A549 (cell line): ENCODE data around the gene SLC39A11. TPM values are rescaled to one million over a fixed set of nuclear protein-coding genes. Genes with fewer than 3 reads are reported as not detected.

Source experiments
- ATAC-seq, 2 experiments: fragments of 200-7000 bp in 1 of 2; fragments of >200 bp in 1 of 2; cut with Nextera tagmentation in 1 of 2; cut with Tn5 transposase in 1 of 2; 3 replicates each; pipeline versions ENCODE4 v1.8.0 to v1.9.1; 2018 to 2020; ENCODE audit warnings: mild to moderate bottlenecking in 1 of 2, moderate library complexity in 1 of 2
- CTCF ChIA-PET: fragments of 300-600 bp; sonication (Branson Sonifier 250); formaldehyde crosslinking; extraction: SDS; loops from one replicate; lab custom pipeline; 2021; ENCODE audit warnings: antibody characterized with exemption, inconsistent platforms; lab: Yijun Ruan, JAX
- POLR2A ChIA-PET: fragments of 350-600 bp; formaldehyde crosslinking; extraction: SDS; loops from one replicate; lab custom pipeline; 2021; ENCODE audit warnings: antibody characterized with exemption, inconsistent platforms; lab: Yijun Ruan, JAX
- DNase-seq, 2 experiments: peaks; one replicate each; pipeline versions ENCODE4 v3.0.0 to v3.0.0-alpha.2; 2011 to 2016; ENCODE audit warnings: low read depth in 1 of 2, low spot score in 1 of 2
- FAIRE-seq: peaks from 2 replicates; lab custom pipeline; 2011; peaks lifted over from hg19 to GRCh38; lab: Jason Lieb, UNC
- H3K27ac ChIP-seq, 2 experiments: fragments of >200 bp; sonication (Bioruptor Twin); formaldehyde crosslinking; 3 replicates each; pipeline ENCODE4 v1.5.1; 2016 to 2017
- H3K4me1 ChIP-seq: fragments of >200 bp; sonication (Bioruptor Twin); formaldehyde crosslinking; 3 replicates; pipeline ENCODE4 v1.6.1; 2016
- H3K4me2 ChIP-seq: fragments of >200 bp; sonication (Bioruptor Twin); formaldehyde crosslinking; 3 replicates; pipeline ENCODE4 v1.6.1; 2016
- H3K4me3 ChIP-seq: fragments of >200 bp; sonication (Bioruptor Twin); formaldehyde crosslinking; 3 replicates; pipeline ENCODE4 v1.5.1; 2016
- H3K9me3 ChIP-seq: fragments of >200 bp; sonication (Bioruptor Twin); formaldehyde crosslinking; 3 replicates; pipeline ENCODE4 v1.6.1; 2016
- BCL3 ChIP-seq: fragments of >200 bp; sonication (Bioruptor Twin); formaldehyde crosslinking; IDR thresholded peaks from 3 replicates; pipeline ENCODE4 v1.6.1; 2016
- CBX2 ChIP-seq: fragments of 200-600 bp; sonication (generic); IDR thresholded peaks from 2 replicates; pipeline ENCODE4 v1.6.1; 2016; ENCODE audit warnings: low read depth, mild to moderate bottlenecking, borderline replicate concordance
- CBX8 ChIP-seq: fragments of 200-600 bp; sonication (generic); IDR thresholded peaks from 2 replicates; pipeline ENCODE4 v1.6.1; 2016
- CEBPB ChIP-seq, 2 experiments: fragments of >200 bp in 1 of 2; sonication (Bioruptor Twin) in 1 of 2; formaldehyde crosslinking in 1 of 2; IDR thresholded peaks; 2 replicates each; pipeline ENCODE4 v1.6.1; 2012 to 2016
- CHD2 ChIP-seq: fragments of 150-350 bp; IDR thresholded peaks from 2 replicates; pipeline ENCODE4 v1.6.1; 2014; ENCODE audit warnings: low read length; ENCODE audit not compliant: partially characterized antibody
- ESRRA ChIP-seq: fragments of 150-350 bp; IDR thresholded peaks from 2 replicates; pipeline ENCODE4 v1.6.1; 2014; ENCODE audit warnings: mild to moderate bottlenecking, low read length, borderline replicate concordance
- FOSB ChIP-seq: fragments of 250-450 bp; sonication (Bioruptor Pico); IDR thresholded peaks from 2 replicates; pipeline ENCODE4 v1.5.0; 2020; ENCODE audit warnings: mild to moderate bottlenecking, moderate library complexity
- FOXS1 ChIP-seq: fragments of 250-450 bp; sonication (Bioruptor Pico); IDR thresholded peaks from 2 replicates; pipeline ENCODE4 v1.5.0; 2020; ENCODE audit warnings: mild to moderate bottlenecking, moderate library complexity
- GATA3 ChIP-seq: IDR thresholded peaks from 2 replicates; pipeline ENCODE4 v1.6.1; 2012; ENCODE audit warnings: borderline replicate concordance
- HDAC2 ChIP-seq: fragments of 200-600 bp; sonication (generic); IDR thresholded peaks from 2 replicates; pipeline ENCODE4 v1.6.1; 2016
- HEYL ChIP-seq: fragments of 250-450 bp; sonication (Bioruptor Pico); IDR thresholded peaks from 2 replicates; pipeline ENCODE4 v1.8.0; 2021; ENCODE audit warnings: mild to moderate bottlenecking, moderate library complexity
- HMGXB4 ChIP-seq: fragments of 250-450 bp; sonication (Bioruptor Pico); IDR thresholded peaks from 2 replicates; pipeline ENCODE4 v1.5.0; 2021; ENCODE audit warnings: mild to moderate bottlenecking, moderate library complexity, borderline replicate concordance
- HOXA7 ChIP-seq: fragments of 250-450 bp; sonication (Bioruptor Pico); IDR thresholded peaks from 2 replicates; pipeline ENCODE4 v1.5.0; 2020; ENCODE audit warnings: mild to moderate bottlenecking, moderate library complexity
- MAFK ChIP-seq: fragments of 450-650 bp; IDR thresholded peaks from 2 replicates; pipeline ENCODE4 v1.6.1; 2014; ENCODE audit not compliant: partially characterized antibody
- MAZ ChIP-seq: fragments of 150-350 bp; IDR thresholded peaks from 2 replicates; pipeline ENCODE4 v1.6.1; 2014; ENCODE audit warnings: antibody characterized with exemption, low read depth, low read length, borderline replicate concordance
- MYC ChIP-seq: IDR thresholded peaks from 2 replicates; pipeline ENCODE4 v1.6.1; 2012; ENCODE audit warnings: mild to moderate bottlenecking, inconsistent platforms, low read length, improper control_type of control experiment, borderline replicate concordance
- PHF8 ChIP-seq: fragments of 200-600 bp; sonication (generic); IDR thresholded peaks from 2 replicates; pipeline ENCODE4 v1.6.1; 2016; ENCODE audit warnings: low read depth, mild to moderate bottlenecking, antibody characterized with exemption, moderate library complexity, borderline replicate concordance
- RAD21 ChIP-seq, 2 experiments: fragments of >200 bp in 1 of 2; sonication (Bioruptor Twin) in 1 of 2; formaldehyde crosslinking in 1 of 2; IDR thresholded peaks in 1 of 2; conservative IDR thresholded peaks in 1 of 2; 2 replicates in 1 of 2; 3 replicates in 1 of 2; pipeline ENCODE4 v1.6.1; 2012 to 2018; ENCODE audit warnings: inconsistent platforms in 1 of 2
- RARB ChIP-seq: fragments of 250-450 bp; sonication (Bioruptor Pico); IDR thresholded peaks from 2 replicates; pipeline ENCODE4 v1.8.0; 2021; ENCODE audit warnings: mild to moderate bottlenecking, moderate library complexity
- RCOR1 ChIP-seq: fragments of 150-350 bp; IDR thresholded peaks from 2 replicates; pipeline ENCODE4 v1.6.1; 2014; ENCODE audit warnings: antibody characterized with exemption, low read length, low read depth
- RFX5 ChIP-seq: fragments of 450-650 bp; IDR thresholded peaks from 2 replicates; pipeline ENCODE4 v1.7.1; 2014; ENCODE audit warnings: antibody characterized with exemption, mild to moderate bottlenecking, moderate library complexity
- TP53 ChIP-seq: fragments of 250-450 bp; sonication (Bioruptor Pico); IDR thresholded peaks from 2 replicates; pipeline ENCODE4 v1.5.0; 2021; ENCODE audit warnings: mild to moderate bottlenecking, moderate library complexity
- ZFP36 ChIP-seq: fragments of 450-650 bp; IDR thresholded peaks from 2 replicates; pipeline ENCODE4 v1.6.1; 2014; ENCODE audit warnings: borderline replicate concordance; ENCODE audit not compliant: partially characterized antibody
- ZNF302 ChIP-seq: fragments of 250-450 bp; sonication (Bioruptor Pico); IDR thresholded peaks from 2 replicates; pipeline ENCODE4 v1.9.0; 2021; ENCODE audit warnings: inconsistent platforms, mild to moderate bottlenecking, moderate library complexity
- WGBS: methylation state at CpG from one replicate; pipeline ENCODE4 v1.1.6; 2017; ENCODE audit errors: missing lambda C conversion rate; 5-methylcytosine and 5-hydroxymethylcytosine counted together
- polyA plus RNA-seq, 4 experiments: library from polyadenylated mRNA; depleted of rRNA in 3 of 4; stranded (reverse); fragments of >200 nt; fragmentation: RNase III in 1 of 4; extraction: RNeasy Plus Mini Kit Qiagen cat#74134 plus additional on column Dnase treatment in 1 of 4; gene quantifications; 2 replicates in 3 of 4; 3 replicates in 1 of 4; pipeline ENCODE4 v1.2.3, GENCODE V29; 2011 to 2017

The SLC39A11 gene
- polyA plus RNA-seq, 2 of the 4 experiments (the other 2 are of a cell fraction): 18.4 to 25.2 TPM

- no peak for FAIRE-seq
- Histone ChIP-seq H3K9me3 (no peaks in the 10 kb centered on the region), H3K4me2 (no peak overlapping the region), H3K27ac (no peak overlapping the region), H3K4me3 (no peak overlapping the region), H3K4me1 (no peaks in the 10 kb centered on the region)
- CTCF ChIA-PET: interaction anchor here (3.3 kb wide), 1 partner anchor 35 kb away, joined by 11 read pairs; no protein-coding TSS in a partner anchor
- no peak for TF ChIP-seq MAZ
- no peak for TF ChIP-seq RARB
- TF ChIP-seq CEBPB (IDR thresholded peaks at IDR 0.05): no peak
- TF ChIP-seq HDAC2: no peak
- no peak for TF ChIP-seq HMGXB4 (CRISPR knock-in tag)
- no peak for TF ChIP-seq MYC
- TF ChIP-seq BCL3: no peak
- TF ChIP-seq RAD21 (conservative IDR thresholded peaks at IDR 0.05 in 1 of 2, IDR thresholded peaks at IDR 0.05 in 1 of 2): no peak
- TF ChIP-seq CBX2: no peak
- no peak for TF ChIP-seq TP53 (CRISPR knock-in tag)
- no peak for TF ChIP-seq RCOR1
- no peak for TF ChIP-seq CBX8
- no peak for TF ChIP-seq GATA3
- no peak for TF ChIP-seq ZFP36
- TF ChIP-seq CHD2: no peak
- TF ChIP-seq HEYL (CRISPR knock-in tag): no peak
- WGBS: 88% methylated on average over 3 of the region's 3 CpGs
- no peak for DNase-seq
- no peak for ATAC-seq
- POLR2A ChIA-PET: no interaction called here
These were observed 331.1 kb downstream of the SLC39A11 start for GRCh38 chr17:72761431-72761830.

GRCh38 chr17:72760368-72760767 lies 332.1 kb downstream of the SLC39A11 start:
- 72% methylated on average over 6 of the region's 6 CpGs for WGBS
- no peak overlapping the region for H3K4me2 ChIP-seq
- no peaks in the 10 kb centered on the region for H3K4me1 ChIP-seq
- no peaks in the 10 kb centered on the region for H3K9me3 ChIP-seq
- no peak for DNase-seq
- H3K27ac ChIP-seq: no peak overlapping the region
- TF ChIP-seq FOSB (CRISPR knock-in tag): no peak
- TF ChIP-seq HOXA7 (CRISPR knock-in tag): no peak
- no peak for TF ChIP-seq MAFK
- ChIA-PET CTCF (interaction anchor here (0.5 to 3.3 kb wide), 3 partner anchors 34 to 431 kb away, joined by 3 to 11 read pairs (median 6); no protein-coding TSS in a partner anchor), POLR2A (no interaction called here)
- ATAC-seq: no peak; a peak in 1 of 6 replicates
- no peak overlapping the region for H3K4me3 ChIP-seq
- FAIRE-seq: no peak

- Histone ChIP-seq H3K27ac (no peak overlapping the region), H3K4me1 (no peaks in the 10 kb centered on the region), H3K9me3 (no peaks in the 10 kb centered on the region), H3K4me2 (no peak overlapping the region), H3K4me3 (no peak overlapping the region)
- FAIRE-seq (no peak), ATAC-seq (no peak), DNase-seq (no peak)
- CTCF ChIA-PET: interaction anchor here (0.6 to 3.3 kb wide), 4 partner anchors 12 to 401 kb away, joined by 3 to 11 read pairs (median 3); no protein-coding TSS in a partner anchor
- POLR2A ChIA-PET: no interaction called here
- 73% methylated on average over 2 of the region's 2 CpGs for WGBS
- no peak for TF ChIP-seq RAD21 (conservative IDR thresholded peaks at IDR 0.05 in 1 of 2, IDR thresholded peaks at IDR 0.05 in 1 of 2)
- TF ChIP-seq FOXS1 (CRISPR knock-in tag): no peak
- TF ChIP-seq PHF8: no peak
- no peak for TF ChIP-seq ZNF302
- TF ChIP-seq ZFP36: no peak
- TF ChIP-seq ESRRA: no peak
- no peak for TF ChIP-seq HEYL (CRISPR knock-in tag)
- no peak for TF ChIP-seq RFX5
These were observed 333.2 kb downstream of the SLC39A11 start for GRCh38 chr17:72759301-72759700.
